Measurements from ENCODE around the gene KANSL1. TPM values are rescaled to one million over a fixed set of nuclear protein-coding genes. Genes with fewer than 3 reads are reported as not detected.
A peak's percentile ranks its signal among the peaks of the same experiment; 100 is the strongest.

Gene KANSL1
- total RNA-seq, 2 donors from 2014 or later, result 26.6 to 29.2 TPM

DNA sequence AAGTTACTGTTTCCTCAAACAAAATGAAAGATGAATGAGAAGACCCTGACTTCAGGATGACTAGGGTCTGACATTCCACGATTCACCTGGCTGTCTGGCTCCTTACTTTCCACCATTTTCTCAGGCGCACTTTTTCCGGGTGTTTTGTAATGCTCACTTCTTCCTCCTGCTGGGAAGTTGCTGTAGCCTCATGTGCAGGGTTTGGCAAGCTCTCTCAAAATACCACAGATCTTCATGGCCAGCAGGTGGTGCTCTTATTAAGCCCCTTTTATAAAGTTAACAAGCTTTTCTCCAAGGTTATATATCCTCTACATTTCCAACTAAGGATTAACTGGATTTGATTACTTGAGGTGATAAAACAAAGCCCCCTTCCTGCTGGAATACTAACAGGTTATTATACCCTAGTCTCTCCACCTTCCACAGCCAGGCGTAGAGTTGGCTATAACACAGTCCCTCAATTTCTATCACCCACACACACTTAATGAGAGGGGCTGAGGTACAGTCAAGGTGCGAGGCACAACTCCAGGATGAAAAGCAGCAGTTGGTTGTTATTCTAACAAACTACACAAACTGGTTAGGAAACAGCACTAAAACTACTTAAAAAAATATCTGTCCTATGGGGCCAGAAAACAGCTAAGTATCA is 148.8 kb downstream of the KANSL1 start:
- H3K27me3 ChIP-seq, result no peaks in the 10 kb centered on the region
- peaks cover 0 to 34% of the 10 kb centered on the region in 2 donors for H3K4me1 ChIP-seq
- H3K4me3 ChIP-seq, result no peak overlapping the region
- H3K9me3 ChIP-seq, result no peaks in the 10 kb centered on the region
- H3K36me3 ChIP-seq, result peaks cover 32% of the 10 kb centered on the region
- peak overlapping the region; percentile 10 to 40 for H3K27ac ChIP-seq
- TF ChIP-seq, protein P1, sequence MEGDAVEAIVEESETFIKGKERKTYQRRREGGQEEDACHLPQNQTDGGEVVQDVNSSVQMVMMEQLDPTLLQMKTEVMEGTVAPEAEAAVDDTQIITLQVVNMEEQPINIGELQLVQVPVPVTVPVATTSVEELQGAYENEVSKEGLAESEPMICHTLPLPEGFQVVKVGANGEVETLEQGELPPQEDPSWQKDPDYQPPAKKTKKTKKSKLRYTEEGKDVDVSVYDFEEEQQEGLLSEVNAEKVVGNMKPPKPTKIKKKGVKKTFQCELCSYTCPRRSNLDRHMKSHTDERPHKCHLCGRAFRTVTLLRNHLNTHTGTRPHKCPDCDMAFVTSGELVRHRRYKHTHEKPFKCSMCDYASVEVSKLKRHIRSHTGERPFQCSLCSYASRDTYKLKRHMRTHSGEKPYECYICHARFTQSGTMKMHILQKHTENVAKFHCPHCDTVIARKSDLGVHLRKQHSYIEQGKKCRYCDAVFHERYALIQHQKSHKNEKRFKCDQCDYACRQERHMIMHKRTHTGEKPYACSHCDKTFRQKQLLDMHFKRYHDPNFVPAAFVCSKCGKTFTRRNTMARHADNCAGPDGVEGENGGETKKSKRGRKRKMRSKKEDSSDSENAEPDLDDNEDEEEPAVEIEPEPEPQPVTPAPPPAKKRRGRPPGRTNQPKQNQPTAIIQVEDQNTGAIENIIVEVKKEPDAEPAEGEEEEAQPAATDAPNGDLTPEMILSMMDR (IDR thresholded peaks at IDR 0.05), result peak; percentile 67 to 89
- peak; percentile 87 for DNase-seq (ENCODE audit: low spot score)

DNA sequence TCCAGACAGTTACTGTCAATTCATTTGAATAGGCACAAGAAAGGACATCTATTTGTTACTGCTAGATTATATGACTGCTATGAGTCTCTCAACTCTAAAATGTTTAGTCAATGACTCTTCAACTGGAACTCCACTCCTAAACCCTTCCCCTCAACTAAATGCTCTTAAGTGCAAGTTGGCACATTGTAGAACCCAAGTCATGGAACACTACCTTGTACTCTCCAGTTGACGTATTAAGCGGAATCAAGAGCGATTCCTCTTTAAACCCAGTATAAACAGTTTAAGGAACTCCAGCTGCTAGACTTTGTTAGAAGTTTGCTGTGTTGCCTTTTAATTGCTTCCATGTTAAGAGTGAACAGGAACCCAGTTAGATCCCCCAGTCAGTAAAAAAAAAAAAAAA is 149.6 kb downstream of the KANSL1 start:
- peaks cover 0 to 42% of the 10 kb centered on the region in 2 donors for H3K4me1 ChIP-seq
- DNase-seq (ENCODE audit: low spot score), result no peak
- TF ChIP-seq, protein P1 (IDR thresholded peaks at IDR 0.05), result no peak
- no peak overlapping the region for H3K4me3 ChIP-seq
- no peaks in the 10 kb centered on the region for H3K9me3 ChIP-seq
- H3K27me3 ChIP-seq, result no peaks in the 10 kb centered on the region
- peak overlapping the region in 1 of 2 donors; percentile 40 for H3K27ac ChIP-seq
- peaks cover 32% of the 10 kb centered on the region for H3K36me3 ChIP-seq

DNA sequence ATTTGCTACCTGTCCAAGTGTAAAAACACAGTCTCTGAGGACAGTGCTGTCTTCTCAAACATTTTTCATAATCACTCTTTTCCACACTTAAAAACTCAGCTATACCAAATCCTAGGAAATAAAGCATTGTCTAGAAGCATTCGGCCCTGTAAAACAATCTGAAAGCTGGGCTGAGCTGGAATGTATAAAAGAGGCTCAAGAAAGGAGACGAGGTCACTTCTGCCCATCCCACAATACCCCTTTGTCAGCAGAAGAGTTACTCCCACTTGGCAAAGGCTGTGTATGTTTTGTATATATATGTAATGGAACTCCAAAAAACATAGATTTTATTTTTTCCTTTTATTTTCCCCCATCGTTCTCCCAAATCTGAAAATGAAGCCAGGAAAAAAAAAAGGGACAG is 150.3 kb downstream of the KANSL1 start:
- Histone ChIP-seq H3K36me3 (peaks cover 33% of the 10 kb centered on the region), H3K4me3 (no peak overlapping the region), H3K27me3 (no peaks in the 10 kb centered on the region), H3K4me1 (peaks cover 0 to 48% of the 10 kb centered on the region in 2 donors), H3K9me3 (no peaks in the 10 kb centered on the region), H3K27ac (no peak overlapping the region)
- TF ChIP-seq, protein P1 (IDR thresholded peaks at IDR 0.05), result no peak
- no peak for DNase-seq (ENCODE audit: low spot score)

DNA sequence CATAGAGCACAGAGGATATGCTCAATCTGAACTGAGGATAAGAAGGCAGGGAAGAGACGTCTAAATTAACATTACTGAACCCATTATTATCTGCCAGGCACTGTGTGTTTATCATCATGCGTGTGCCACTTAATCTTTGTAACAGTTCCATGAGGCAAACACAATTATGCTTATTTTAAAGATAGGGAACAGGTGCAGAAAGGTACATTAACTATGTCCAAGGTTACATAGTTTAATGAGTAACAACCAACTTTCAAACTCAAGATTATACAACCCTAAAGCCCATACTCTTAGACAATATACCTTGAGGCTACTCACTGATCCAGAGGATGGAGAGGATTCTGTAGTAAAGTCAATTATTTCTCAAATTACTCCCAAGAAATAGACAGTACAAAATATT is 151.0 kb downstream of the KANSL1 start:
- Histone ChIP-seq H3K27me3 (no peaks in the 10 kb centered on the region), H3K27ac (no peak overlapping the region), H3K4me3 (no peak overlapping the region), H3K9me3 (no peaks in the 10 kb centered on the region), H3K36me3 (peaks cover 33% of the 10 kb centered on the region), H3K4me1 (peaks cover 0 to 46% of the 10 kb centered on the region in 2 donors)
- no peak for DNase-seq (ENCODE audit: low spot score)
- TF ChIP-seq, protein P1 (IDR thresholded peaks at IDR 0.05), result no peak

DNA sequence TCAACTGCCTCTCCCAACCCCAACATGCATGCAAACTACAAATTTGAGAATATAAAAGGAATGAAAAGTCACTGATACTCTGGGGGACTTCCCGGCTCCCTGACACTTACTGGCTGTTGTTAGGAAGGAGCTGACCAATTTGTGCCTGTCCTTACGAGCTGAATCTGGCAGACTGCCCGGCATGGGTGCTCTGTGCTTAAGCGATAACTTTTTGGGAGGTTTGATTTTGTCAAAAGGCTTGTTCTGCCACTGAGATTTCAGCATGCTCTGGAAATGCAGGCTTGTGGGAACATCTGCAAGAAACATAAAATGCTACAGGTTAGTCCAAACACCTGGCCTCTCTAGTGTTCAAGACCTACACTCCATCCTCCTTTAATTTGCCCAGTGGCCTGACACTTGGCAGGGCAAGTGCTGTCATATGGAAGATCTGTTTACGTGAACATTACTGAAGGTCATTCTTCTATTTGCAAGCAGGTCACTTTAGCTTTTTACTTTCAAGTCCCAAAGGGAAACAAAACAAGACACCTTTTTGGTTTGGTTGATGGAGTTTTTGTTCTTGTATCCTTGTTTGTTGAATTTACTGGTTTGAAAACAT is 153.5 kb downstream of the KANSL1 start:
- H3K9me3 ChIP-seq, result no peaks in the 10 kb centered on the region
- DNase-seq (ENCODE audit: low spot score), result no peak
- TF ChIP-seq, protein P1 (IDR thresholded peaks at IDR 0.05), result no peak
- peaks cover 0 to 34% of the 10 kb centered on the region in 2 donors for H3K4me1 ChIP-seq
- no peak overlapping the region for H3K4me3 ChIP-seq
- H3K27ac ChIP-seq, result peak overlapping the region; percentile 37 to 44
- H3K27me3 ChIP-seq, result no peaks in the 10 kb centered on the region
- peaks cover 53% of the 10 kb centered on the region for H3K36me3 ChIP-seq

All from right atrium auricular region (tissue), 2 donors.